Dermis microvascular lymphatic vessel endothelial cell (primary cell): Measurements from ENCODE around the gene DIAPH2. TPM values are rescaled to one million over a fixed set of nuclear protein-coding genes. Genes with fewer than 3 reads are reported as not detected.

ENCODE experiments used
- DNase-seq, 2 donors: peaks; one replicate each; pipeline versions ENCODE4 v3.0.0 to v3.0.0-alpha.2; 2010; ENCODE audit warnings: low read depth in 2 of 2
- total RNA-seq: library from RNA; depleted of rRNA; stranded (reverse); fragments of >200 nt; gene quantifications from 2 replicates; pipeline ENCODE4 v1.2.1, GENCODE V29; 2014

Gene DIAPH2
- total RNA-seq, 1 donor from 2014 or later = 17.8 TPM

- DNase-seq = no peak
These were observed 360.8 kb downstream of the DIAPH2 start for GRCh38 chrX:97045470-97045869.

- no peak for DNase-seq
These were observed 362.2 kb downstream of the DIAPH2 start for GRCh38 chrX:97046867-97047266.

- no peak for DNase-seq
These were observed 365.8 kb downstream of the DIAPH2 start for GRCh38 chrX:97050392-97050791.

GRCh38 chrX:97057349-97057909 lies 372.8 kb downstream of the DIAPH2 start:
- peak in 1 of 2 donors; percentile 12 for DNase-seq

DNA sequence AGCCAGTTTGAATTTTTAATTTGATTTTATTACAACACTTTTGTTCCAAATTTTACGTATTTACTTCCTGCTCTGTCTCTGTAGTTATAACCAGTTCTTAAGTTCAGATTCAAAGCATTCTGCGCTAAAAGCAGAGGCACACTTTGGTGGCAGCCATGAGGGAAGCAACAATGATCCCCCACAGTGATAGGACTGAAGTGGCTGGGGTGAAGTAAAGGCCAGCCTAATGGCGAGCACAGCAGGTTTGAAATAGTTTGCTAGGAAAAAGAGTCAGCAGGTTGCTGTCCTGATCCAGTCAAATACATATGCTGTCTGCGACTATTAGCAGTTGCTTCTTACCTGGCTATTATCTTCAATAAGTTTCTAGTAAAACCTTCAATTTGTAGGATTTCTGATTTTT lies 375.4 kb downstream of the DIAPH2 start:
- no peak for DNase-seq

- peak in 1 of 2 donors; percentile 26 for DNase-seq
These were observed 380.4 kb downstream of the DIAPH2 start for GRCh38 chrX:97065066-97065465.

- no peak for DNase-seq
These were observed 381.3 kb downstream of the DIAPH2 start for GRCh38 chrX:97065973-97066372.

GRCh38 chrX:97066381-97066780 lies 381.7 kb downstream of the DIAPH2 start:
- DNase-seq = no peak

DNA sequence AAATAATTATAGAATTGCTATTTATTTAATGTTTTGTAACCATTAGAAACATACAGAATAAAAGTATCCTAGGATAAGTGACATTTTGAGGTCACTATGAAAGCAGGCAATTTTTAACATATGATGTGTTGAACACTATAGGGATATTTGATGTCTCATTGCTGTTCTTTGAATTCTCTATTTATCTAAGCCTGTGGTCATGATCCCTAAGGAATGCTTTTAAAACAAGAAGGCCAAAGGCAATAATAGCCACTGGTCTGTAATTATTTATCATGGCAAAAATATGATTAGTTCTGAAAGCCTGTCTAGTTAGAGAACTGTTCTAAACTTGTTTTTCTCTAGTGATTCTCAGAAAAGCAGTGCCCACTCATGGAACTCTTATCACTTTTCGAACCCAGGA lies 385.7 kb downstream of the DIAPH2 start:
- DNase-seq = no peak

GRCh38 chrX:97074400-97074799 lies 389.8 kb downstream of the DIAPH2 start:
- DNase-seq = no peak

DNA sequence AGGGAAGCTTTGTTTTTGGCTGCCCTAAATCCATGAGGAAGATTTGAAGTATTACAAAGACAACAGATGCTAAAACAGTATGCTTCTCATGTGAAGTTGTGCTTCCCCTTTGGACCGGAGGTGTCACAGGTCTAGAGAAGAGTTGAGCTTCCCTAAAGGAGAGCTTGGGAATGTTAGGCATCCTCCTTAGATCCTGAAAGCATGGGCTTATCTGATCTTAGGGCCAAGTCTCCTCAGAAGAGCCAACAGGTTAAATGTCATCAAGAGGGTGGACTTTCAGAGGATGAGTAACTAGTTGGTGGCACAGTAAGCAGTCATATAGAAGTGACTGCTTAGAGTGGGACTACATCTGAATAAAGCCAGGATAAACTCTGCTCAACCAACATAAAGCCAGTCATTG lies 404.5 kb downstream of the DIAPH2 start:
- DNase-seq = no peak

GRCh38 chrX:97096385-97096784 lies 411.7 kb downstream of the DIAPH2 start:
- no peak for DNase-seq

- no peak for DNase-seq
These were observed 418.3 kb downstream of the DIAPH2 start for GRCh38 chrX:97102938-97103337.

- no peak for DNase-seq
These were observed 425.1 kb downstream of the DIAPH2 start for GRCh38 chrX:97109730-97110129.

DNA sequence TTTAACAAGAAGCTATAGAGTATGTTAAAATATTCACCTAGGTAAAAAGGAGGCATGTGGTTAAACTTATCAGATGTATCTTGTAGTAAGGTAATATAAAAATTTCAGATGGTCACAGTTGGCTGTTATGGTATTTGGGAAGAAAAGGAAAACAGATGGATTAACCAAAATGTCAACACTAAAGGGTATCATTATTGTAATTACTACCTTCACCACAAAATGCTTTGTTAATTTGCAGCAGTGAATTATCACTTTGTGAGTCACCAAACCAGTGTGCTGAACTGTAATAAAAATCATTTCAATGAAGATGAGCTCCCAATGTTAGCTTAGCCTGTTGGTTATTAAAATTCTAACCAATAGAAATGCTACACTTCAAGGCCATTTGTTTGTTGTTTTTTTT lies 432.9 kb downstream of the DIAPH2 start:
- no peak for DNase-seq

- DNase-seq = no peak
These were observed 434.9 kb downstream of the DIAPH2 start for GRCh38 chrX:97119474-97120109.

GRCh38 chrX:97123001-97123400 lies 438.4 kb downstream of the DIAPH2 start:
- DNase-seq = peak in 1 of 2 donors; percentile 0

DNA sequence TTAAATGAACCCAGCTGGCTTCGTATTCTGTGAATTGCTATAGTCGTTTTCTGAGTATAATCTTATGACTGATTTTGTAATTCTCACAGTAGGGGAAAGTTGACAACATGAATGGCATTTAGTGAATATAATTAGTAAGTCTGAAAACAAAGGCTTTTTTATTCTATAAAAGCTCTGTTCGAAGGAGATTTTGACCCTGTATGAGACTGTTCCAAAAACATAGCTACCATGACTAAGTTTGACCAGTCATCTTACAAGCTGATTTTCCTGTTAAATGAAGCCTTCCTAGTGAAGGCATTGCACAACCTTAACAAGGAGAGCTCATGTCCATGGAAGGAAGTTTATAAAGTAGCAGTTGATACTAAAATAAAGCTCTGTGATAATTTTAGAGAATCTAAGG lies 441.4 kb downstream of the DIAPH2 start:
- no peak for DNase-seq

GRCh38 chrX:97132664-97133415 lies 448.2 kb downstream of the DIAPH2 start:
- no peak for DNase-seq

- no peak for DNase-seq
These were observed 461.3 kb downstream of the DIAPH2 start for GRCh38 chrX:97145934-97146333.

DNA sequence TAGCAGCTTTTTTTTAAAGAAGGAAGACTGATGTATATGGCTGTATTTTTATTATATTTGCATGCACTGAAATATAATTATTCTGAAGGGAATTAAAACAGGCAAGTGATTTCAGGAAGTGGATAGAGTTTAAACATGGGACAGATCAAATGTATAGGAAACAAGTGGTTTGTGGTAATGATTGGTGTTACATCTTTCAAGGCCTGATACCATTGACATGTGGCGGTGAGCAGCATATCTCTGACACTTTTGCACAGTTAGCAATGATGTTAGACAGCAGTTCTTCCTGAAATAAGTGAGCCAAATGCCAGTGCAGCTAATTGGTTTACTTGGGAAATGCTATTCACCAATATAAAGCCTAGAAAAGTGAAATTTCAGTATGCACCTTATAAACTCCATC lies 471.2 kb downstream of the DIAPH2 start:
- no peak for DNase-seq

- no peak for DNase-seq
These were observed 473.6 kb downstream of the DIAPH2 start for GRCh38 chrX:97158269-97158668.
